Daoy (cell line): ENCODE results near the gene RFX7. TPM values are rescaled to one million over a fixed set of nuclear protein-coding genes. Genes with fewer than 3 reads are reported as not detected.
A peak's percentile ranks its signal among the peaks of the same experiment; 100 is the strongest.
"Not testable (repeated sequence)": the region's sequence is repeated elsewhere in the genome, so short reads cannot be mapped to it uniquely, and the experiment has no call there.

Source experiments
- DNase-seq: peaks from one replicate; pipeline ENCODE4 v3.0.0-alpha.2; 2015; ENCODE audit warnings: low read depth
- total RNA-seq: library from RNA; depleted of rRNA; stranded (reverse); fragments of >200 nt; shearing (Covaris generic); gene quantifications from 2 replicates; pipeline ENCODE4 v1.2.3, GENCODE V29; 2014

The RFX7 gene
- total RNA-seq, 1 experiment from 2014 or later, result 2.6 TPM

DNA sequence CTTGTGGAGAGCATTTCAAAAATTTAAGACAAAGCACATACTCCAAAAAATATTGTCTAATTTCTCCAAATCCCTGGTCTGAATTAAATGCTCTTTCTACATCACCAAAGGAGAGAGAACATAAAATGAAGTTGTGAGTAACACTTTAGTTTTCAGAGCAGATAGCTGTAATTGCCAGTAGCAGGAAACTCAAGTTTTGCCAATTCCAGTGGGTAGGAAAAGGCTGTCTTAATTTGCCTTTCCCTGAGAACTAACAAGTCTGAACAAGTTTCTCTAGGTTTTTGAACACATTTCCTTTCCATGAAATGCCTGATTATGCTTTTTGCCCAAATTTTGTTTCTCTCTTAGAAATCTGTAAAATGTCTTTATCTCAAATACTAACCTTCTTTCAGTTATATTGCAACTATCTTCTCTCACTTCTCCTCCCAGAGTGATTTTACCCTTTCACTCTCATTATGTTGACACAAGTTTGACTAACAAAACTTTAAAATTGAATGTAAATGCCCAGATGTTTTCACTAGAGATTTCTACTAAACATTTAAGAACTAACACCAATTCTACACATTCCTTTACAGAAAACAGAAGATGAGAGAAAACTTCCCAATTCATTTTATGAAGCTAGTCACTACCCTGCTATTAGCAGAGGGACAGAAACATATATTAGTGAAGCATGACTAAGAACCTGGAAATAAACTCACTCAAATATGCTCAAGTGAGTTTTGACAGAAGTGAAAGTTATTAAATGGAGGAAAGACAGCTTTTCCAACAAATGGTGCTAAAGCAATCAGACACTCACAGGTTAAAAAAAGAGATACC lies 38.4 kb downstream of the RFX7 start:
- no peak for DNase-seq

DNA sequence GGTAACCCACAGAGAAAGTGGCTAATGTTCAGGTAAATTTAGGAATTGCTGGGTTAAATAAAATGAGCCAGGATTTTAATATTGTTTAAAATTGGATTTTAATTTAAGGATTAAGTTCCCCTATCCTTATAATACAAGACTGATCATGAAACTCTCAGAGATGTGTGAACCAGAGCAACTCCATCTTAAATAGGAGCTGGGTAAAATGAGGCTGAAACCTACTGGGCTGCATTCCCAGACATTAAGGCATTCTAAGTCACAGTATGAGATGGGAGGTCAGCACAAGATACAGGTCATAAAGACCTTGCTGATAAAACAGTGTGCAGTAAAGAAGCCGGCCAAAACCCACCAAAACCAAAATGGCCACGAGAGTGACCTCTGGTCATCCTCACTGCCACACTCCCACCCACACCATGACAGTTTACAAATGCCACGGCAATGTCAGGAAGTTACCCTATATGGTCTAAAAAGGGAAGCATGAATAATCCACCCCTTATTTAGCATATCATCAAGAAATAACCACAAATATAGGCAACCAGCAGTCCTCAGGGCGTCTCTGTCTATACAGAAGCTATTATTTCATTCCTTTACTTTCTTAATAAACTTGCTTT lies 40.3 kb downstream of the RFX7 start:
- DNase-seq, result not testable (repeated sequence)

DNA sequence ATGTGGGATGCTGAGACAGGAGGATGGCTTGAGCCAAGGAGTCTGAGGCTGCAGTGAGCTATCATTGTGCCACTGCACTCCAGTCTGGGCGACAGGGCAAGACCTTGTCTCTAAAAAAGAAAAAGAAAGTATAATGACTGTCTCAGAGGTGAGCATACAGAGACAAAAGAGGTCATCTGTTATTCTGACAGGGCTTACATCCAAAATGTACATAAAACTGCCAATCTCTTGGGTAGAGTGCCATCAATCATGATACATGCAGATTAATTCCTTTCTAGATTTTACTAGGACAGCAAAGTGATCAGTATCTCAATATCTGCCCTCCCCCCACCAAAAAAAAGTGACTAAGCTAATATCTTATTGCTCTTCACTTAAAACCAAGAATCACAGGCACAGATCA lies 41.0 kb downstream of the RFX7 start:
- DNase-seq, result no peak

DNA sequence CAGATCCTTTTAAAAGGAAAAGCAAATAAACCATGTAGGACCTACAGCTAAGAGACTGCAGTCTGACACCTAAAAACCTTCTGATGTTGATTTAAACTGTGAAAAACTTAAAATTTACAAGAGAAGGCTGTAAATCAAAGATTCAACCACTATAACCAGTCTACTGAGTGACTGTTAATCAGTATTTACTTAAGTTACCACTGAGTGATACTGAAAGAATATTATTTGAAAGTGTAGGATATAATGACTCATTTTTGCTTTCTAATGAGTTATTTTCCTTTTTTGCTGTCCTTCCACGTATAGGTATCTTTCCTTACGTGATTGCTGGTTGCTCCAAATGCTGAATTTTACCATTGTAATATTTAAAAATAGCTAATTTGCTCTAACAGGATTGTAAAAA lies 44.6 kb downstream of the RFX7 start:
- no peak for DNase-seq

DNA sequence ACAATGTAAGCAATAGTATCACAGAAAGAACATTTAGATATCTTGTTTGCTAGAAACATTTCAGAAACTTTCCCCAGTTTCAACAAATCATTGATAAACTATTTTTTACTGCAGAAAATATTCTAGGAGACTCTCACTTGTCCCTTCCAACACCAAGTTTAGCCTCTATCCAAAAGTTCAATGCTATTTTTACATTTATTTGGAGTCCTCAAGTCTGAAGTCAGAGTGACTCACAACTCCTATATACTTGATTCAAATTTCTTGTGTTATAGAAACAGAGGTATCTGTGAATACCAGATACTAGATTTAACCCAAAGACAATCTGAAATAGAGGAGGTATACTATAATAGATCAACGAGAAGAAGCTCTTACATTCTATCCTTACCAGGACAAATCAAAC lies 49.6 kb downstream of the RFX7 start:
- no peak for DNase-seq

DNA sequence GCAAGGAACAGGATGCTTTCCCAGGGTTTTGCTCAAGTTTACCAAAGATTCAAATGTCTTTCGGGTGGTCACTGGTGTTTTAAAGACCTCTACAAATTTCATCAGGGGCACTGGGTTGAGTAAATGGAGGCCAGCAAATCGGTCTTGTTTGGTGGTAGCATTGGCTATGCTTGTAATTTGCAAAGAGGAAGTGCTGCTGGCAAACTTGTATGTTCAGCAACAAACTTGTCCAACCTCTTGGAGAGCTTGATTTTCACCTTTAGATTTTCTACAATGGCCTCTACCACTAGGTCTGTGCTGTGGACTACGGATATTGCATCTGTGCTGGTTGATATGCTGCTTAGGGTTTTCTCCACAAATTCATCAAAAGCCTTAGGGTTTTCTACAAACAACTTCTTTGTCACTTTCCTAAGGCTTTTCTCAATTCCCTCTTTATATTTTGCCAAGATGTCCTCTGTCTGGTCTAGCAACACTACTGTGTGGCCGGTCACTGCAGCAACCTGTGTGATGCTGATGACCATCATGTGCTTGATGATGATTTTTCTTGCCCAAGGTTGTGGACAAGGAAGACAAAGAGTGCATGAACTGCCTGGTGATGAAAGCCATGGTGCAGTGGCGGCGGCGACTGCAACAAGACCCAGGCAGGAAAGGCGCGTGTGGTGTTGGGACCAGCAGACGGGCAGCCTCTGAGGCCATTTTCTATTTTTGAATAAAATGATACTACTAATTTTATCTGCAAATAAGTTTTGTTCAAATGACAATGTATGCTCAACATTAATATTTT lies 50.8 kb downstream of the RFX7 start:
- no peak for DNase-seq

DNA sequence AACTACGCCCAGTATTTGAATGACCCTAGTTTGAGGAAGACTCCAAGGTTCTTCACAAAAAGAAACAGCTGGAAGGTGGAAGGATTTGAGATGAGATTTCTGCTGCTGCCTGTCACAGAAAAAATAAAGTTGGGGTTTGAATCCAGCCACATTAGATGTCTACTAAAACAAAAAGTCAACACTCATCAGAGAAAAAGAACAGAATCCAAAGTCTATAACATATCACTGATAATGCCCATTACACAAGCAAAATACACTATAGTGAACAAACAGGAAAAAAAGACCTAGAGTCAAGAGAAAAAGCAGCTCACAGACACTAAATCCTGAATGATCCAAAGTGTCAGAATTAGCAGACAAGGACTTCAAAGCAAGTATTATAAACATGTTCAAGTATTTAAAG lies 56.0 kb downstream of the RFX7 start:
- no peak for DNase-seq

DNA sequence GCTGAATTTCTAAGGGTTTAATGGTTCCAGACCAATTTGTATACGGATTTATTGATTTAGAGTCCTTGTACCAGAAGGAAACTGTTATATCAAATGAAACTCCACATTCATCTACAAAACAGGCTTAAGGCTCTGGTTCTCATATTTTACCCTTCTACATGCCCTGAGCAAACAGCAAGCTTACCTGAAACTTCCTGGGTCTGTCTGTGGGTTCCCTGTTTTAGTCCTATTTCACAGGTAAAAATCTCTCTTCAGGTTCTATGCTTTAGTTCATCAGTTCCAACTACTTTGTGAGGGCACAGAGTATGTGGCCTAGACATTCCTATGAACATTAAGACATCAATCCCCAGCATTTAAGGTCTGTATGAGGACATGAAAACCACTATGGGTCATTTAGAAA lies 57.7 kb downstream of the RFX7 start:
- no peak for DNase-seq

DNA sequence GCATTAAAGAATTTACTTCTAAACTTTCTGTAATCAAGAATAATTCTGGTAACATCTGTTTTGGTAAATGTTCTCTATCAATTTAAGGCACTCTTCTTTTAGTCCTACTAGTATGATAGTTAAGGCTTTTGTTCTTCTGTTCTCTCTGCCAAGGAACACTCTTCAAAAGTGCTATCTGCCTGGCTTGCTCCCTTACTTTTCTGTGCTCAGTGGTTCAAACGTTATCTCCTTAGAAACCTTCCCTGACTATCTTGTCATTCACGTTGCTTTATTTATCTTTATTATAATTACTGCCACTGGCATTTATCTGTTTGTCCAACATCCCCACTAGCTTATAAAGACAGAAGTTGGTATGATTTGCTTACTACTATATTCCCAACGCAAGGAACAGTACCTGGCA lies 59.2 kb downstream of the RFX7 start:
- DNase-seq, result no peak

DNA sequence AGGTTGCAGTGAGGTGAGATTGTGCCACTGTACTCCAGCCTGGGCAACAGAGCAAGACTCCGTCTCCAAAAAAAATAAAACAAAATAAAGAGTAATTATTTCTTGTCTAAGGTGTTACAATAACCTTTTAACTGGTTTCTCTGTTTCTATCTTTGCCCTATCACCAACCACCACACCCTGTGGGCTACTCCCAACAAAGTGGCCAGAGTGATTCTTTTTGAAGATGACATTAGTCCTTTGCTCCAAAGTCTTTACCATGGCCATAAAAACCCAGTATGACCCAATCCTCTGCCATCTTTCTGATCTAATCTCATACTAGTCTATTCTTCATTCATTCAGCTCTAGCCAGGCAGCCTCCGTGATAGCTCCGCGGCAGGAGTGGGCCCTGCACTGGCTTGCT lies 62.8 kb downstream of the RFX7 start:
- no peak for DNase-seq

DNA sequence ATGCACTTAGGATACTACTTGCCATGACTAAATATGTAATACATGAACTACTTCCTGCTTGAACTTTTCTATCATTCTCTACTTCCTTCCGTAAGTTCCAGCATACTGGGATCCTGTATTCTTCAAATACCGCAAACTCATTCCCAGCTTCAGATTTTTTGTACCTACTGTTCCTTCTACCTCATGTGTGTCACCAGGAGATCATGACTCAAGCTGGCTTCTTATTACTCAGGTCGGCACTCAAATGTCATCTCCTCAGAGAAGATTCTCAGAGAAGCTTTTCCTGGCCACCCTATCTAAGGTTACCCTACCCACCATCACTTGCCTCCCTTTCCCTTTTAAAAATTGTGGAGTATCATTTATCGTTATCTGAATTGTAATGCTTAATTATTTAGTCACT lies 66.7 kb downstream of the RFX7 start:
- no peak for DNase-seq

DNA sequence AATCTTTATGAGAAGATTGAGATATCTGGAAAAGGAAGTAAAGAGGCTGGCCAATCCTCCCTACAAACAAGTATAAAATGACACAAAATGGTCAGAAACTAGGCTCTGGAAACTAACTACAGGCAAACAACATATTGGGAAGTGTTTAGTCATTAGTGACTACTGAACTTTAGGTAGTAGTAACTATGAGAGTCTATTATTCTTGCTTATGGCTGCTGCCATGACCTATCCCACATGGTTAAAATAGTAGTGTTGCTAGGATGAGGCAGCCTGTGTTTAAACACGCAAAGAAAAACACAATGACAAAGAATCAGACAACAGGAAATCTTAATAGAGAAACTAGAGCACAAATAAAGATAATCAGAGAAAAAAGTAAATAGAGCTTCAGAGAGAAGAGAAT lies 67.9 kb downstream of the RFX7 start:
- DNase-seq, result no peak

DNA sequence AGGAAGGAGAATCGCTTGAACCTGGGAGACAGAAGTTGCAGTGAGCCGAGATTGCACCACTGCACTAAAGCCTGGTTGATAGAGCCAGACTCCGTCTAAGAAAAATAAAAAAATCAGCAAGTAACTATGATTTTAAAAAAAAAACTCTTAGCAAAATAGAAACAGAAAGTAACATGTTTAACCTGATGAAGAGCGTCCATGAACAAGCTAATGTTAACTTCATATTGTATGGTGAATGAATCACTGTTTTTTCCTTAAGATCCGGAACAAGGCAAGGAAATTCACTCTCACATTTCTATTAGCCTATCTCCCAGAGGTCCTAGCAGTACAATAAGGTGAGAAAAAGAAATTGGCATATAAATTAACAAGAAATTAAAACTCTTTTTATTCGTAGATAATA lies 69.0 kb downstream of the RFX7 start:
- DNase-seq, result no peak

DNA sequence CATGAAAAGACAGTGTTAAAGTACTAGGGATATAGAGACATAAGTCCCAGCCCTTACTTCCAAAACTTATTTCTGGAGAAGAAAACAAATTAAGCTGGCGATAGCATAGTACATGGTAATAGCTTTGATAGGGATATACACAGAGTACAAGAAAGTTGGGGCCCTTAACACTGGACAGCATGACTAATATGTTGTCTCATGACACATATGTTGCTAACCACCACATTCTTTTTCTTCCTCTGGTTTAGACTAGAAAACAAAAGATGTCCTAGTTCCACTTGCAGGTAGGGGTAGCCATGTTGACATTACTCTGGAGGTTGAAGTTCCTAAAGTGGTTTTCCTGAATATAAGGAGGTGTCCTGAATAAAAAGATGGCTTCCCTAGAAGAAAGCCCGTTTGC lies 75.3 kb downstream of the RFX7 start:
- peak; percentile 7 for DNase-seq

DNA sequence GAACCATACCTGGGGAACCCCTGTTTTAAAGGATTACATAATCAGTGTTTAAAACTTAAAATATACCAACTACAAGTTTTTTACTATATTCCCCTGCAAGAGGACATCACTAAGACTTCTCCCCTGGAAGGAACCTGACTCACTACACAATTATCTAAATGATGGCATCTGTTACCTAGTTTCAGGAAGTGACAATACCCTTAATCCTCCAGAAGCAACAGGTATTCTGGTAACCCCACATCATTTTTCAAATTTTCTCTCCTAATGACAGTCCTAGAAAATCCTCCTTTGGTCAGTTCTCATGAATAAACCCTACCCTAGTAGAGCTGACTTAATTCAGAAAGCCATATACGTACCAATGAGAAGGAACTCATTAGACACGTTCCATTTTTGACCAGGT lies 78.4 kb downstream of the RFX7 start:
- no peak for DNase-seq

DNA sequence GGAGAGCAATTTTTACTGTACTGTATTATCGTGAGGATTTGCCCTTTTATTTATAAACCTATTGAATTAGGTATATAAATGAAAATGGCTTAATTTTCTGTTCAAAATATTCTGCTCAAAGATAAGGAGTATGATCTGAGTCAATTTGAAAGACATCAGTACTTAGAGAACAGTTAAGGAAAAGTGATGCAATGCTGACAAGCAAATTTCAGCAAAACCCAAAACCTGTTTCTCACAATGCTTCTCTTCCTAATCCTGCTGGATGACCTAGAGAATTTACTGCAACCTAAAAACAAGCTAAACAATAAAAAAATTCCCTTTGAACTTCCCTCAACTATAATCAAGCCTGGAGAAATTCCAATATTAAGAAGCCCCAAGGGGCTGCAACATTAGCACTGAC lies 82.7 kb downstream of the RFX7 start:
- DNase-seq, result no peak

DNA sequence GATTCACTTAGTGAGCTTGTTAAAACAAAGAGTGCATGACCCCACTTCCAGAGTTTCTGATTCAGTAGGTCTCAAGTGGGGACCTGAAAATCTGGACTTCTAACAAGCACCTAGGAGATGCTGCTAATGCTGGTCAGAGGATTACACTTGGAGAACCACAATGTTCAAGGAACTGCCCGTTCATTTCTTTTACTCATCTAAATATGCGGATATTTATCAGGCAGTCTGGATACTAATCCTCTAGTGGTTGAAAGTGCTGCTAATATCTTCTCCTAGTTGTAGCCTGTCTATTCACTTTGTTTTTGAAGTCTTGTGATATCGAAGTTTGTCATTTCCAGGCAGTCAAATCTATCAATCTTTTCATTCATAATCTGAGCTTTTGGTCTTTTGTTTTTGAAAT lies 86.8 kb downstream of the RFX7 start:
- DNase-seq, result no peak

DNA sequence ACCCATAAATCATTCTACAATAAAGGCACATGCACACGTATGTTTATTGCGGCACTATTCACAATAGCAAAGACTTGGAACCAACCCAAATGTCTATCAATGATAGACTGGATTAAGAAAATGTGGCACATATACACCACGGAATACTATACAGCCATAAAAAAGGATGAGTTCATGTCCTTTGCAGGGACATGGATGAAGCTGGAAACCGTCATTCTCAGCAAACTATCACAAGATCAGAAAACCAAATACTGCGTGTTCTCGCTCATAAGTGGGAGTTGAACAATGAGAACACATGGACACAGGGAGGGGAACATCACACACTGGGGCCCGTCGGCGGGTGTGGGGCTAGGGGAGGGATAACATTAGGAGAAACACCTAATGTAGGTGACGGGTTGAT lies 88.4 kb downstream of the RFX7 start:
- DNase-seq, result not testable (repeated sequence)

DNA sequence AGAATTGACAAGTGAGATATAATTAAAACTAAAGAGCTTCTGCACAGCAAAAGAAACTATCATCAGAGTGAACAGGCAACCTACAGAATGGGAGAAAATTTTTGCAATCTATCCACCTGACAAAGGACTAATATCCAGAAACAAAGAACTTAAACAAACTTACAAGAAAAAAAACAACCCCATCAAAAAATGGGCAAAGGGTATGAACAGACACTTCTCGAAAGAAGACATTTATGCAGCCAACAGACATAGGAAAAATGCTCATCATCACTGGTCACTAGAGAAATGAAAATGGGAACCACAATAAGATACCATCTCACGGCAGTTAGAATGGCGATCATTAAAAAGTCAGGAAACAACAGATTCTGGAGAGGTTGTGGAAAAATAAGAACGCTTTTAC lies 88.9 kb downstream of the RFX7 start:
- not testable (repeated sequence) for DNase-seq

DNA sequence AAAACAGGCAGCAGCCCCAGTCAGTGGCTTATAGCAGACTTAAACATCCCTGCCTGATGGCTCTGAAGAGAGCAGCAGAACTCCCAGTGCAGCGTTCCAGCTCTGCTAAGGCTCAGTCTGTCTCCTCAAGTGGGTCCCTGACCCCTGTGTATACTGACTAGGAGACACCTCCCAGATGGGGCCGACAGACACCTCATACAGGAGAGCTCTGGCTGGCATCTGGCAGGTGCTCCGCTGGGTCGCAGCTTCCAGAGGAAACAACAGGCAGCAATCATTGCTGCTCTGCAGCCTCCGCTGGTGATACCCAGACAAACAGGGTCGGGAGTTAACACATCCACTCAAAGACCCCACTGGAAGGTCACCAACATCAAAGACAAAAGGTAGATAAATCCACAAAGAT lies 93.5 kb downstream of the RFX7 start:
- no peak for DNase-seq

DNA sequence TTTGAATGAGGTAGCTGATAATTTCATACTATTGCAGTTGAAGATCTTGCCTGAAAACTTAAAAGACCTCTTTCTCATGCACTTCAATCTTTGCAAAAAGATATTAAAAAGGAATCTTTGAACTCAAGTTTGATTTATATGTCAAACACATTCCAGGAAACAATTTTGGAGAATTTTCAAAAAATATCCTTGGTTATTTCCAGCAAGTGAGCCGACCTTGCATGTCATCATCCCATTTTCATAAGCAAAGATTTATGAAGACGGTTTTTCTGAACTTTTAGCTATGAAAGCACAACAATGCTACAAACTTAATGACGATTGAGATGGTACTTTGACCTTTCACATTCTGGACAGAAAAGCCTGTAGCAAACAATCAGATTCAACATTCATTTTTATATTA lies 95.6 kb downstream of the RFX7 start:
- DNase-seq, result no peak

DNA sequence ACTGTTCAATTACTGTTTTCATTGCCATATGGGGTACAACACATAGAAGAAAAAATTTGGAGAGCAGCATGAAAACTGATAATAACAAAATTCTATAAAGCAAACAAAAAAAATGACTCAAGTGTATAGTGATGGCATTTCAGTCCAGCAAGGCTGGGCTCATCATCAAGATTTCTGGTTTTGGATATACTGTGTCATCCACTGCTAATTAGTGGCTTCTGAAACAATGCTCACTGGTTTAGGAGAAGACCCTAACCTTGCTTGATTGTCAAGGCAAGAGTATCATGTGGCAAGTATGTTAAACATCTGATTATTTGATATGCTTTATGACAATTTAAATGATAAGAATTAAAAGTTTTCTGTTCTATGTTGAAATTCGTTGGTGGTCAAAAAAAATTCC lies 96.9 kb downstream of the RFX7 start:
- DNase-seq, result no peak

DNA sequence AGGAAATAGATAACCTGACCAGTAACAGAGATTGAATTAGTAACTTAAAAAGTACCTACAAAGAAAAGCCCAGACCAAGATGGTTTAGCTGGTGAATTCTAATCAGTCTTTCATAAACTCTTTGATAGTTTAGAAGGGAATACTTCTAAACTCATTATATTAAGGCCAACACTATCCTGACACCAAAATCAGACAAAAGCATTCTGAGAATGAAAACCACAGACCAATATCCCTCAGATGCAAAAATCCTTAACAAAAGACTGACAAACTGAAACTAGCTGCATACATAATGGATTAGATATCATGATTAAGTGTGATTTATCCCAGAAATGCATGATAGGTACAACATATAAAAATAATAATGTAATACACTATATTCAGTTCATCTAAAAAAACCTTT lies 115.6 kb downstream of the RFX7 start:
- no peak for DNase-seq
